B cell (primary cell): Measurements from ENCODE around the gene OR5B21.

ENCODE experiments used
- EZH2 ChIP-seq: IDR thresholded peaks from 2 replicates; pipeline ENCODE4 v1.6.1; 2012; ENCODE audit warnings: borderline replicate concordance, low read depth, mild to moderate bottlenecking, moderate library complexity, low read length; ENCODE audit not compliant: insufficient read depth, poor library complexity, severe bottlenecking
- TF ChIP-seq, protein P1 (sequence below): fragments of 200-600 bp; IDR thresholded peaks from one replicate; pipeline ENCODE4 v1.8.0; 2022; ENCODE audit warnings: antibody characterized with exemption, mild to moderate bottlenecking

DNA sequence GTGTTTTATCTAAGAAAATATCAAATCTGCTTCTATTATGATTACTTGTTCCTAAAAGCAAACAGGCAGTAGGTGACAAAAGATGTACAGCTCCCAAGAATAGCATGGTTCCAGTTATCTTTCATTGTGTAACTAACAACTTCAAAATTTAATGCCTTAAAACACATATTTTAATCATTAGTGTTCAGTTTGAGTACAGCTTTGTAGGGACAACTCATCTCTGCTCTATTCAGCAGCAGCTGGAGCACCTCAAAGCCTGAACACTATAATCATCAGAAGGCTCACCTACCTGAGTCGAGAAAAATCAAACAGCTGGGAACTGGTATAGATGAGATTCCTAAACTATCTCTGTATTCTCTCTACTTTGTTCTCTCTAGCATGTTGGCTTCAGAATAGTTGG is 41.6 kb downstream of the OR5B21 start:
- TF ChIP-seq, protein P1, sequence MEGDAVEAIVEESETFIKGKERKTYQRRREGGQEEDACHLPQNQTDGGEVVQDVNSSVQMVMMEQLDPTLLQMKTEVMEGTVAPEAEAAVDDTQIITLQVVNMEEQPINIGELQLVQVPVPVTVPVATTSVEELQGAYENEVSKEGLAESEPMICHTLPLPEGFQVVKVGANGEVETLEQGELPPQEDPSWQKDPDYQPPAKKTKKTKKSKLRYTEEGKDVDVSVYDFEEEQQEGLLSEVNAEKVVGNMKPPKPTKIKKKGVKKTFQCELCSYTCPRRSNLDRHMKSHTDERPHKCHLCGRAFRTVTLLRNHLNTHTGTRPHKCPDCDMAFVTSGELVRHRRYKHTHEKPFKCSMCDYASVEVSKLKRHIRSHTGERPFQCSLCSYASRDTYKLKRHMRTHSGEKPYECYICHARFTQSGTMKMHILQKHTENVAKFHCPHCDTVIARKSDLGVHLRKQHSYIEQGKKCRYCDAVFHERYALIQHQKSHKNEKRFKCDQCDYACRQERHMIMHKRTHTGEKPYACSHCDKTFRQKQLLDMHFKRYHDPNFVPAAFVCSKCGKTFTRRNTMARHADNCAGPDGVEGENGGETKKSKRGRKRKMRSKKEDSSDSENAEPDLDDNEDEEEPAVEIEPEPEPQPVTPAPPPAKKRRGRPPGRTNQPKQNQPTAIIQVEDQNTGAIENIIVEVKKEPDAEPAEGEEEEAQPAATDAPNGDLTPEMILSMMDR, result no peak
- no peak for TF ChIP-seq EZH2
